ENCODE measurements around the gene ABCF2.

The ABCF2 gene

DNA sequence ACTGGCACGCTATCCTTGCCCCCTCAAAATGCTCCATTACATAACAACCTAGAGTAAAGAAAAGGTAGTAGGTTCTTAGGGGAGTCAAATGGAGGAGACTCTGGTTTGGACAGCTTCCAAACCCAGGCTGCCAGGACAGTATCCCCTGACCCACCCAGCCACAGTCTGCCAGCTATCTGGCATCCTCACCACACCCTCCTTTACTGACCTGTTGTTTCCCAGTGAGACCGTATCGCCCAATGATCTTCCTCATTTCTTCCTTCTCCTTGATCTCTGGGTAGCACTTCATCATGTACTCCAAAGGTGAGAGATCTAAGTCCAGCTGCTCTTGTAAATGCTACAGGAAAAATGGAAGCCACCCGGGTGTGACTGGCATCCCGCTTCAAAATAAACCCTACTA, 11.6 kb downstream of the ABCF2 start:
- DNase-seq, result no peak

DNA sequence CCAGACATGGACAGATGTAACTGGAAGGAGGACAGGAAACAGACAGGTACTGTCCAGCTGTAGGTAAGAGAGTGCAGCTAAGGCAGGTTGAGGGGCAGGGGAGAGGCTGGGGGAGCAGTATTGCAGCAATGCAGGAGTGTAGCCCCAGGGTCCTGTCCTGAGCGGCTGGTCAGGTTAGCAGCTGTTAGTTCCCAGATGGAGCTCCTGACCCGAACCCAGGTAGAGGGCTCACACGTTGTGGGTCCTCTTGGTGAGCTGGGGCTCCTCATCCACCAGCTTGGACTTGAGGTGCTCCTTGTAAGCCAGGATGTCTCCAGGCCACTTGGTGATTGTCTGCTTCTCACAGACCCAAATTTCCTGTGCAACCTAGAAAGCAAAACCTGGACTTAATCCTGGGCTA, 13.2 kb downstream of the ABCF2 start:
- no peak for DNase-seq

DNA sequence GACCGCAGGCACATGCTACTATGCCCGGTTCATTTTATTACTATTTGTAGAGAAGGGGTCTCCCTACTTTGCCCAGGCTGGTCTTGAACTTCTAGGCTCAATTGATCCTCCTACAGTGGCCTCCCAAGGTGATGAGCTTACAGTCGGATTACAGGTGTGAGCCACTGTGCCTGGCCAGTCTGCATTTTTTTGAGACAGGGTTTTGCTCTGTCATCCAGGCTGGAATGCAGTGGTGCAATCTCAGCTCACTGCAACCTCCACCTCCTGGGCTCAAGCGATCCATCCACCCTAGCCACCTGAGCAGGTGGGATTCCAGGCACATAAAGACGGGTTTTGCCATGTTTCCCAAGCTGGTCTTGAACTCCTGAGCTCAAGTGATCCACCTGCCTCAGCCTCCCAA, 14.4 kb downstream of the ABCF2 start:
- DNase-seq, result no peak

- no peak for DNase-seq
Observed at GRCh38 chr7:151211155-151211772, 15.7 kb downstream of the ABCF2 start.

GRCh38 chr7:151210087-151210854, 16.7 kb downstream of the ABCF2 start, which contains the start of gene H2BK1:
H2BK1 (minus strand) TSS chr7:151210488; CDS start chr7:151210318, 170 bp downstream.
- no peak for DNase-seq

GRCh38 chr7:151209588-151209987, 17.4 kb downstream of the ABCF2 start:
- DNase-seq, result no peak

- DNase-seq, result no peak
Observed at GRCh38 chr7:151208253-151208862, 18.6 kb downstream of the ABCF2 start.

- DNase-seq, result no peak
Observed at GRCh38 chr7:151207804-151208203, 19.2 kb downstream of the ABCF2 start.

GRCh38 chr7:151207315-151207714, 19.7 kb downstream of the ABCF2 start:
- DNase-seq, result no peak

GRCh38 chr7:151206914-151207313, 20.1 kb downstream of the ABCF2 start:
- no peak for DNase-seq

DNA sequence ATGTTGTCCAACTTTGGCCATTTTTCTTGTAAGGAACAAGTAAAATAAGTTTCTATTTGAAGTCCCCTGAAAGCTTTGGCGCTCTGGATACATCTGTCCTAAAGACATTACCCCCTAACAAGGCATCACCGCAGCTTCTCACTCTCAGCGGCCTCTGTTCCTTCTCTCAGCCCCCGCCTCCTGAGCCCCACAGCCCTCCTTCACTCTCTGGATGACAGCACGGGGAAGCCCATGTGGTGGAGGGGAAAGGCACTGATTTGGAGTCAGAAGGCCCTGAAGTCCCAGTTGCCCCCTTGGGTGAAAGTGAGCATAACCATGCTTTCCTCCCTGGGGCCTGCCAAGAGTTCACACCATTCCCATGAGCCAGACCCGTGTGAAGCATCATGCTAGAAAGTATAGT, 21.3 kb downstream of the ABCF2 start:
- DNase-seq, result no peak

- no peak for DNase-seq
Observed at GRCh38 chr7:151204383-151205032, 22.5 kb downstream of the ABCF2 start.

GRCh38 chr7:151202836-151203235, 24.2 kb downstream of the ABCF2 start:
- no peak for DNase-seq

DNA sequence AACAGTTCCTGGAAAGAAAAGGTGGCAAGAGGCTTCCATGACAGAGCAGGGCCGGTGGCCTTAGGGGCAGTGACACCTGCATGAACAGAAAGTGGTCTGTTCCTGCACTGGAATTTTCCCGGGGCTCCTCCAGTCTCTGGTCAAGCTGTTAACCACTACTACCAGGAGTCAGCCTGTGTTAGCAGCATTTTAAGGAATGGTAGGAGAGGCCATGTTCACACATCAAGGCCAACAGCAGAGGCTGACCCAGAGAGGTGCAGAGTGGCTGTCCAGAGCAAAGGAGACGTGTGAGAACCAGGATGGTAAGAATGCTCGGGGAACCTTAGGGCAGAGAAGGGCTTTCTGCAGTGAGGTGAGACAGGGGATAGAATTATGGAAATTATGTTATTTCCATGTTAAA, 25.3 kb downstream of the ABCF2 start:
- DNase-seq, result no peak

DNA sequence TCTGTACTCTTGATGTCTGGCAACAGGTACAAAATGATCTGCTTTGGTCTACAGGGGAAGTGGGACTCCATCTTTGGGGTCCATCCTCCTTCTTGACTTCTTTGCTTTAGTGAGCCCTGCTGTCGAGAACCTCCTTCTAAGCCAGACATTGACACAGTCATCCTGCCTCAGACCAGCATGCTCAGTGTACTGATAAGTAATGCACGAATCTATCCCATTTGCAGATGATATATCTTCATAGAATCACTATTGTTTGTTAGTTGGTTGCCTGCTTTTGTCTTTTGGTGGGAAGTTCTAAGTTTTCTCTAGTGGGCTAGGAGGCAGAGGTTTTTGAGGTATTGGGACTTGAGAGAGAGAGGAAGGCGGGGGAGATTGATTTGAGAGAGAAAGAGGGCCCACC, 25.7 kb downstream of the ABCF2 start:
- no peak for DNase-seq

DNA sequence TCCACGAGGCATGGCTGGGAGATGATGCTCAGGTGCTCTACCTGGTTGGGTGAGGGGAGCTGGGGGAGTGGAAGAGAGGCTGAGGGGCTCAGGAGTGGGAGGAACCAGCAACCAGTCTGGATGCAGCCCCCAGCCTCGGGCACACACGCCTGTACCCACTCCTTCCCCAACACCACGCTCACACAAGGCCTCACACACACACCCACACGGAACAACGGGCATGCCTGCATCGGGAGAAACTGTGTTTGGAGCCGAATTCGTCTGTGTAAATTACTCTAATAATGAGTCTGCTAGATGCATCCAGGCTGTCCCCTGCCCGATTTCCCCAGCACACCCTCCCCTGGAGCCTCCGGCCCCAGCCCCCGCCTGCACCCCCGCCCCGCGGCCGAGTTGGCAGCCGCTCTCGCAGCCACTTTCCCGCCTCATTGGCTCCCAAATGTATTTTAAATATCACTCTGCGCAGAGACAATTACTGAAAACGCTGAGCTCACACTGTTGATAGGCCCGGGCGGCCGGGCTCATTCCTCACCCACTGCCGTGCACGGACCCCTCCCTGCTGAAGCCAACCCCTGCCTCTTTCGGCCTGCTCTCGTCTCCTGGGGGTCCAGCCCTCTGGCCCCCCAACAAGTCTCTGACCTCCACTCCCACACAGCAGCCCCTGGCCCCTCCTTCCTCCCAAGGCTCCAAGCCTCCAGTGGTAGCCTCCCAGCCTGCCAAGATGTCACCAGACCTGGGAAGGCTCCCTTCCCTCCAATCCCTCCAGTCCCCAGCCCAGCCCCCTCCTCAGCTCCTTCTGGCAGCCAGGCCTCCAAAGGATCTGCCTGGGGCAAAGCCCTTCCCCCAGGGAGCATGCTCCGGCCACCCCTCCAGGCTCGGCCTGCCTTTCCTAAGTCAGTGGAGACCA, 27.8 kb downstream of the ABCF2 start:
- no peak for DNase-seq

DNA sequence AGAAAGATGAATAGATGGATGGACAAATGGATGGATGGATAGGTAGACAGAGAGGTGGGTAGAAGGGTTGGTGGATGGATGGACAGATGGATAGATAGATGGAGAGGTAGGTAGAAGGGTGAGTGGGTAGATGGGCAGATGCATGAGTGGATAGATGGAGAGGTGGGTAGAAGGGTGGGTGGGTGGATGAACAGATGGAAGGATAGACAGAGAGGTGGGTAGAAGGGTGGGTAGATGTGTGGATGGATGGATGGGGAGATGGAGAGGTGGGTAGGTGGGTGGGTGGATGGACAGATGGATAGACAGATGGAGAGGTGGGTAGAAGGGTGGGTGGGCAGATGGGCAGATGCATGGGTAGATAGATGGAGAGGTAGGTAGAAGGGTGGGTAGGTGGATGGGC, 29.1 kb downstream of the ABCF2 start:
- DNase-seq, result no peak

DNA sequence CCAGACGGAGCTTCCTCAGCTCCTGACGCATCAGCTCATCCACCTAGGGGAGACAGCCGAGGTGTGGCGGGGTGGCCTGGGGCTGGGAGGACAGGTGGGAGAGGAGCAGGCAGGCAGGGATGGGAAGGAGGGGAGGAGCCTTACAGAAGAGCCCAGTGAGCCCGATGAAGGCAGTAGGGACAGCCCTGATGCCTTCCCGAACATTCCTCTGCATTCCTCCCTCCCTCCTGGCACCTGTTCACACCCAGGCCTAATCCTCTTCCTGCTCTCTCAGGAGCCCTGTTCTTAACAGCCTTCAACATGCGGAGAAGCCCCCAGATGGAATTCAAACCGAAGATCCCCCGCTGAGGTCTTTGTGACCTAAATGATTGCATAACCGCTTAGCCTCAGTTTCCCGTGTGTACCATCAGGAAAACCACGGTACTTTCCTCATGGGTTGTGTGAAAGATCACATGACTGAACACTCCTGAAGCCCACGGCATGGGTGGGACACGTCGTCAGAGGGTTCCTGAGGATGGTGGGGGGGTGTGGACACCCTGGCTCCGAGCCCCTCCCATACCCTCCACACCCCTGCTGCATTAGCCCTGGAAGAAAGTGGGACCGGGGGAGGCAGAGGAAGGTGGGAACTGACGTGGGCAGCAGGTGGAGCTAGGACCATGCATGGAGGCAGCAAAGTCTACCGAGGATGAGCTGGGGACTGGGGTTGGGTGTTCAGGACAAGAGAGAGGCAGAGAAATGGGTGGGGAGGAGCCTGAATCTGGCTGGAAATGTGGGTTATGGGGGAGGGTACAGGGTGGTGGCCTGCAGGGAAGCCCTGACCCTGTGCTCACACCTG, 31.2 kb downstream of the ABCF2 start:
- DNase-seq, result no peak

DNA sequence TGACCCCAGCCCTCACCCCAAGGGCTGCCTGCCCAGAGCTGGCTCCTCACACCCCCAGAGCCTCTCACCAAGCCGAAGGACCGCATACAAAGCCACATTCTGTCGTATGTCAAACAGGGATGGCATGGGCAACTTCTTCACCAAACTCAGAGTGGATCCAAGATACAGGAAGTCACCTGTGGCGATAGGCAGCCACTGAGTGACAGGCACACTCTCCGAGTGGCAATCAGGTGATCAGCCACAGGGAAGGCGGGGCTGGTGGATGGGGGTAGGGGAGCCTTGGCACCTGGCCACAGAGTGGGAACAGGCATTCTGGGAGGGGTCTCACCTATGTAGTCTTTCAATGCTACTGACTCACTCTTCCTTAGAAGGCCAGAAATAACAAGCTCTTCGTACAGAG, 32.8 kb downstream of the ABCF2 start:
- no peak for DNase-seq

DNA sequence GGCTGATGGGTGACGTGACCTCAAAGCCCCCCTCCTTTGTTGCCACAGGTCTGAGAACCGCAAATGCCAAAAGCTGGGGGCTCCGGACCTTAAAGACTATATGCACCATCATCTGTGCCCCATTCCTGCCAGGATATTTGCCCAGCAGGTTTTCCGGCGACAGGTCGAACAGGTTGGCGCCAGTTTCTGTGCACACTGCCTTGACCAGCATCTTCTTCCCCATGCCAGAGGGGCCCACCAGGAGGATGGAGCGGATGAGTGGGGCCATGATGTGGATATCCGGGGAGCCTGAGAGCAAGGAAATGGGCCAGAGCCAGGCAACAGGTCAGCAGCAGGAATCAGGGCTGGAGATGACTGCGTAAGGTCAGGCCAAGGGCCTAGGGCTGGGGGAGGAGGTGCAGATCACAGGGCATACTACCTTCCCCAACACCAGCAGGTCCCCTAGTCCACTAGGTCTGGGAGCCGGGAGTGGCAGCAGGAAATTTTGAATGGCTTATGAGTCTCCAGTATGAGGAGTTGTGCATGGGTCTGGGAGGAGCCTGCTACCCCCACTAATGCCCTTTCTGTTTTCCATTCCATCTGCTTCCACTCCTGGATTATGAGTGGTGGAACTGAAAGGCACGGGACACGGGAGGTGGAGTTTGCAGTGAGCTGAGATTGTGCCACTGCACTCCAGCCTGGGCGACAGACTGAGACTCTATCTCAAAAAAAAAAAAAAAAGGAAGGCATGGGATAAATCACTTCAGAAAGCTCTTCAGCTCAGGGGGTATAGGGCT, 33.6 kb downstream of the ABCF2 start:
- no peak for DNase-seq

- no peak for DNase-seq
Observed at GRCh38 chr7:151192002-151192539, 34.9 kb downstream of the ABCF2 start.

All from kidney glomerular epithelial cell (primary cell).